Measurements from ENCODE around the gene BSN. TPM values are rescaled to one million over a fixed set of nuclear protein-coding genes. Genes with fewer than 3 reads are reported as not detected.

The BSN gene
- total and polyA plus RNA-seq, 2 experiments from 2014 or later = 0.50 to 5.1 TPM

- TF ChIP-seq, protein P1, sequence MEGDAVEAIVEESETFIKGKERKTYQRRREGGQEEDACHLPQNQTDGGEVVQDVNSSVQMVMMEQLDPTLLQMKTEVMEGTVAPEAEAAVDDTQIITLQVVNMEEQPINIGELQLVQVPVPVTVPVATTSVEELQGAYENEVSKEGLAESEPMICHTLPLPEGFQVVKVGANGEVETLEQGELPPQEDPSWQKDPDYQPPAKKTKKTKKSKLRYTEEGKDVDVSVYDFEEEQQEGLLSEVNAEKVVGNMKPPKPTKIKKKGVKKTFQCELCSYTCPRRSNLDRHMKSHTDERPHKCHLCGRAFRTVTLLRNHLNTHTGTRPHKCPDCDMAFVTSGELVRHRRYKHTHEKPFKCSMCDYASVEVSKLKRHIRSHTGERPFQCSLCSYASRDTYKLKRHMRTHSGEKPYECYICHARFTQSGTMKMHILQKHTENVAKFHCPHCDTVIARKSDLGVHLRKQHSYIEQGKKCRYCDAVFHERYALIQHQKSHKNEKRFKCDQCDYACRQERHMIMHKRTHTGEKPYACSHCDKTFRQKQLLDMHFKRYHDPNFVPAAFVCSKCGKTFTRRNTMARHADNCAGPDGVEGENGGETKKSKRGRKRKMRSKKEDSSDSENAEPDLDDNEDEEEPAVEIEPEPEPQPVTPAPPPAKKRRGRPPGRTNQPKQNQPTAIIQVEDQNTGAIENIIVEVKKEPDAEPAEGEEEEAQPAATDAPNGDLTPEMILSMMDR (conservative IDR thresholded peaks at IDR 0.05; ENCODE audit: low read depth in 2 of 2) = no peak
- TF ChIP-seq EZH2 (IDR thresholded peaks at IDR 0.05; ENCODE audit: low read depth, unreplicated experiment) = no peak
- no peak for TF ChIP-seq EZH2phosphoT487 (IDR thresholded peaks at IDR 0.05; ENCODE audit: unreplicated experiment)
- no peak for TF ChIP-seq STAT1 (IDR thresholded peaks at IDR 0.05; ENCODE audit: unreplicated experiment)
- TF ChIP-seq JUNB (IDR thresholded peaks at IDR 0.05; ENCODE audit: unreplicated experiment) = no peak
- no peak for TF ChIP-seq ZNF331 (CRISPR knock-in tag; IDR thresholded peaks at IDR 0.05; ENCODE audit: low read depth)
- no peak for TF ChIP-seq CREB1 (CRISPR knock-in tag; IDR thresholded peaks at IDR 0.05; ENCODE audit: low read depth)
- TF ChIP-seq, protein P2, sequence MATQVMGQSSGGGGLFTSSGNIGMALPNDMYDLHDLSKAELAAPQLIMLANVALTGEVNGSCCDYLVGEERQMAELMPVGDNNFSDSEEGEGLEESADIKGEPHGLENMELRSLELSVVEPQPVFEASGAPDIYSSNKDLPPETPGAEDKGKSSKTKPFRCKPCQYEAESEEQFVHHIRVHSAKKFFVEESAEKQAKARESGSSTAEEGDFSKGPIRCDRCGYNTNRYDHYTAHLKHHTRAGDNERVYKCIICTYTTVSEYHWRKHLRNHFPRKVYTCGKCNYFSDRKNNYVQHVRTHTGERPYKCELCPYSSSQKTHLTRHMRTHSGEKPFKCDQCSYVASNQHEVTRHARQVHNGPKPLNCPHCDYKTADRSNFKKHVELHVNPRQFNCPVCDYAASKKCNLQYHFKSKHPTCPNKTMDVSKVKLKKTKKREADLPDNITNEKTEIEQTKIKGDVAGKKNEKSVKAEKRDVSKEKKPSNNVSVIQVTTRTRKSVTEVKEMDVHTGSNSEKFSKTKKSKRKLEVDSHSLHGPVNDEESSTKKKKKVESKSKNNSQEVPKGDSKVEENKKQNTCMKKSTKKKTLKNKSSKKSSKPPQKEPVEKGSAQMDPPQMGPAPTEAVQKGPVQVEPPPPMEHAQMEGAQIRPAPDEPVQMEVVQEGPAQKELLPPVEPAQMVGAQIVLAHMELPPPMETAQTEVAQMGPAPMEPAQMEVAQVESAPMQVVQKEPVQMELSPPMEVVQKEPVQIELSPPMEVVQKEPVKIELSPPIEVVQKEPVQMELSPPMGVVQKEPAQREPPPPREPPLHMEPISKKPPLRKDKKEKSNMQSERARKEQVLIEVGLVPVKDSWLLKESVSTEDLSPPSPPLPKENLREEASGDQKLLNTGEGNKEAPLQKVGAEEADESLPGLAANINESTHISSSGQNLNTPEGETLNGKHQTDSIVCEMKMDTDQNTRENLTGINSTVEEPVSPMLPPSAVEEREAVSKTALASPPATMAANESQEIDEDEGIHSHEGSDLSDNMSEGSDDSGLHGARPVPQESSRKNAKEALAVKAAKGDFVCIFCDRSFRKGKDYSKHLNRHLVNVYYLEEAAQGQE (IDR thresholded peaks at IDR 0.05; ENCODE audit: unreplicated experiment) = no peak
Measured at GRCh38 chr3:49552087-49552486, 2.2 kb upstream of the BSN start (continued).

GRCh38 chr3:49553324-49553691 lies 969 bp upstream of the BSN start:
- Histone ChIP-seq H3K4me2 (peak overlapping the region; percentile 99), H4K20me1 (replicated peaks; ENCODE audit: insufficient read depth) (no peaks in the 10 kb centered on the region), H3F3A (replicated peaks; ENCODE audit: low read depth) (peaks cover 16% of the 10 kb centered on the region; the same call in 1 of the 2 replicates), H3K4me3 (peak overlapping the region; percentile 97), H3K9me2 (ENCODE audit: insufficient read depth) (no peaks in the 10 kb centered on the region), H2AFZ (peak overlapping the region; percentile 100), H3K79me2 (replicated peaks; ENCODE audit: insufficient read depth) (no peaks in the 10 kb centered on the region), H3K4me1 (ENCODE audit: insufficient read depth) (peaks cover 10% of the 10 kb centered on the region), H3K36me3 (ENCODE audit: insufficient read depth) (no peaks in the 10 kb centered on the region), H3K27me3 (ENCODE audit: insufficient read depth) (peaks cover 13% of the 10 kb centered on the region), H3K27ac (ENCODE audit: low read depth) (no peak overlapping the region)
- Mint-ChIP-seq H3K4me3 (peak overlapping the region; percentile 99), H3K27ac (no peak overlapping the region), H3K9me3 (no peaks in the 10 kb centered on the region), H3K4me1 (peaks cover 16% of the 10 kb centered on the region; the same call in 2 of the 3 replicates), H3K36me3 (ENCODE audit: low read depth) (no peaks in the 10 kb centered on the region; the same call in 2 of the 3 replicates), H3K27me3 (ENCODE audit: insufficient read depth, low read depth, poor library complexity) (peaks cover 17% of the 10 kb centered on the region)
- no peak for ATAC-seq
- TF ChIP-seq CREB1 (CRISPR knock-in tag; IDR thresholded peaks at IDR 0.05; ENCODE audit: low read depth) = peak; percentile 75
- TF ChIP-seq, protein P1 (conservative IDR thresholded peaks at IDR 0.05; ENCODE audit: low read depth in 2 of 2) = no peak
- no peak for DNase-seq (ENCODE audit: low spot score)
